Measurements from ENCODE around the gene ACTR3.
"Not testable (repeated sequence)": the region's sequence is repeated elsewhere in the genome, so short reads cannot be mapped to it uniquely, and the experiment has no call there.

The ACTR3 gene

GRCh38 chr2:113889471-113890252 lies at the start of gene ACTR3:
Gene ACTR3 (plus strand): TSS chr2:113890089. CDS start chr2:113890280, 191 bp downstream.
- DNase-seq = peak; percentile 97

- DNase-seq = no peak
Measured at GRCh38 chr2:113840518-113840917, 49.4 kb upstream of the ACTR3 start.

DNA sequence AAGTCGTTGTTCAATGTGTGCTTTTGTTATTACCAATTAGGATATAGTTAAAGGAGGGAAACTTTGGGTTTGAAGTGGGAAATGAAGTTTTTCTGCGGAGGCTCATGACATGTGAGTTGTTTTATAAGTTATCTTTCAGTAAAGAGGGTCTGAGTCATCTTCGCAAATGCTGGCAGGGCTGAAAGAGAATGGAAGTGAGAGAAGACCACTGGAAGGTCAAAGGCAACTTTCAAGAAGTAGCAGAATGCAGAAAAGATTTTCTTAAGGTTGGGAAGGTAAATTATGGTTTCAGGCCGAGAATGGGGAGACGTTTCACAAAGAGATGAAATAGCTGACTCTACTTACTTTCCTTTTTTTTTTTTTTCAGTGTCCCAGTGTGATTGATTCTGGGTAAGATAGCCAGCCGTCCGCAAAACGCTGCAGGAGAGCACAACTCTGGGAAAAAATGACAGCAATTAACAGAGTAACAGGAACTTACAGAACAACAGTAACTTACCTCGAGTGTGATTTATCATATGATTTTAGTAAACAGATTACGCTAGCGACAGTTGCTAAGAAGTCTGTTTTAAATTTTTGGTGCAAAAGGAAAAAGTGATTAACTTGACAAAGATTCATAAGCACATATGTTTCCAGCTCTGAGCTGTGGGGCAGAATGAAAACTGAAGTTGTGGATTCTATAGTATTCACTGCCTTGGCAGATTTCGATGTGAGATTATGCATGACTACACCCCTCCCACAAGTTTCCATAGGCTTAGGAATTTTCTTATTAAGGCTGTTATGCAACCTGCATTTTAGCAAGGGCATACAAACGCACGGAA lies 46.8 kb upstream of the ACTR3 start:
- no peak for DNase-seq

GRCh38 chr2:113843737-113844050 lies 46.2 kb upstream of the ACTR3 start:
- DNase-seq = not testable (repeated sequence)

- DNase-seq = no peak
Measured at GRCh38 chr2:113845261-113845660, 44.6 kb upstream of the ACTR3 start.

- not testable (repeated sequence) for DNase-seq
Measured at GRCh38 chr2:113845796-113846195, 44.1 kb upstream of the ACTR3 start.

DNA sequence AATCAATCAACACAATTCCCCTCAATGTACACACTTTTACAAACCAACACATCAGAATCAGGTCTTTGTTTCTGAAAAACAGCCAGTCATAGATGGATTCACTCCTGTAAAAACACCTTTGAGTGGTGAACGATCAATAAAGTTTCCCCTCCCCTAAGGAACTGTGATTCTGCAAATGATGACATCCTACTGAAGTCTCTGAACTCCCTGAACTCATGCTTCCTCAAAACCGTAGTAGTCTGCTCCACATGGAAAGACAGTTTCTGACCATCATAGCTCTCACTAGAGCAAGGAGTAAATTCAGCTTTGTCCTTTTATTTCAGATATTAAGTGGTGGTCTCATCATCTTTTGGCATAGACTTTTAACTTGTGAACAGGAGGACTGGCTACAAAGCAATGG lies 43.5 kb upstream of the ACTR3 start:
- DNase-seq = no peak

DNA sequence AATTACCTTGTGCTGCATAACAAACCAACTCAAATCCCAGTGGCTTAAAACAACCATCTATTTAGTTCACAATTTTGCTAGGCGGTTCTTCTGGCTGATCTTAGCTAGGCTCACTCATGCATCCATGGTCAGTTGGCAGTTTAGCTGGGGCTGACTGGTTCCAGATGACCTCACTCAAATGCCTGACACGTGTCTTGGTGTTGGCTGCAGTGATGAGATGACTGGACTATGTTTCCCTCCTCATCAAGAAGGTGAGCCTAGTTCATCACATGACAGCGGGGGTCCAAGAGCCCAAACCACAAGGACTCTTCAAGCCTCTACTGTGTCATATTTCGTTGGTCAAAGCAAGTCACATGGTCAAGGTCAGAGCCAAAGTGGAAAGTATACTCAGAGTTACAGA lies 42.7 kb upstream of the ACTR3 start:
- DNase-seq = no peak

DNA sequence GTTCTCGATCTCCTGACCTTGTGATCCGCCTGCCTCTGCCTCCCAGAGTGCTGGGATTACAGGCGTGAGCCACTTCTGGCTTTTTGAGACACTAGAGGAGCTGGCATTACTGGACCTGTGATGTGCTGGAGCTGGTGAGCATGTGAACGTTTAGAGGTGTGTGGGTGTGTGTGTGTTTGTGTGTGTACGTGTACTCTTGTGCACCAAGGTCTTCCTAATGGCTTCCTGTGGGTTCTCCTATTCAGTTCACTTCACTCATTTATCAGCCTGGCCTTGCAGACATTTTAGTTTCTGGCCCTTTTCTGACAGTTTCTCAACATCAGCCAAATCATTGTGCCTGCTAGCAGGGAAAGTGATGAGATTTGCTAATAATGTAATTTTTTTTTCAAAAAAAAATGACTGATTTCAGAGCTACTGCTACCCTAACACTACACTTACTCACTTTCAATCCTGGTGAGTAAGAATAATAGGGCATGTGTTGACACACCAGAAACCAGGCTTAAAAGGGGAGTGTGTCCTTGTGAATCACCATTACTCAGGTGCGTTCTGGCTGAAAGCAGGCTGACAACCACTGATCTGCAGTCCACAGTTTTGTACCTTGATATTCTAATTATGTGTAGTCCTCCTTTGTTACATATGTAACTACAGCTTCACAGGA lies 41.0 kb upstream of the ACTR3 start:
- no peak for DNase-seq

DNA sequence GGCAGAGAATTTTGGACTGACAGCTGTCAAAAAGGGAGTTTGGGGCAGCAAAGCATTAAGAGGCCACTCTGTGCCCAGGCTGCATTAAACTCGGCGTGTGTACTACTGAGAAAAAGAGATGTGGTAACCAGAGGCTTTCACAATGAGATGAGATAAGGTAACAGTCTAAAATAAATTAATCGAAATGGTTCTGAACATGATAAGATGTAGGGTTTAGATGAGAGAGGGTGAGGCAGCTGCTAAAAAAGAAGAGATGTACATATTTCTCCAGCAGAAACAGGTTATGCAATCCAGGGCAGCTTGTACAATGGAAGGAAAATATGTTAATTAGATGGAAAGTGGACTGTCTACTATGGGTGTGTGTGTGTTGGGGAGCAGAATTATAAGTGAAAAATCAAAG lies 39.2 kb upstream of the ACTR3 start:
- no peak for DNase-seq

DNA sequence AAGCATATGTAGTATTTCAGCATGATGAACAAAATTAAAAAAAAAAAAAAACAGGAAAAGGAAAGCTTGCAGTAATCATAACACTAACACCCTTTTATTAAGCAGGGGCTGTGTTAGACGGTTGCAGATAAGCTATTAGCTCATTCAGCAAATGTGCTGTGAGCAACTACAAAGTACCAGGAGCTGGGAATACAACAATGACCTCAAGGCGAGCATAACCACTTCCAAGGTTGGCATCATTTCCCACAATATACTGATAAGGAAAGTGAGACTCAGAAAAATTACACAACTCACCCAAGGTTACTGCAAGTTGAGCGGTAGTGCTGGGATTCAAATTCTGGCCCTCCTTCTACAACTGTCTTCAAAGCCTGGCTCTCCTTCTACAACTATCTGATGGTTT lies 38.2 kb upstream of the ACTR3 start:
- no peak for DNase-seq

GRCh38 chr2:113854208-113854607 lies 35.7 kb upstream of the ACTR3 start:
- no peak for DNase-seq

GRCh38 chr2:113854970-113855740 lies 34.7 kb upstream of the ACTR3 start:
- DNase-seq = no peak

GRCh38 chr2:113857464-113857863 lies 32.4 kb upstream of the ACTR3 start:
- DNase-seq = no peak

DNA sequence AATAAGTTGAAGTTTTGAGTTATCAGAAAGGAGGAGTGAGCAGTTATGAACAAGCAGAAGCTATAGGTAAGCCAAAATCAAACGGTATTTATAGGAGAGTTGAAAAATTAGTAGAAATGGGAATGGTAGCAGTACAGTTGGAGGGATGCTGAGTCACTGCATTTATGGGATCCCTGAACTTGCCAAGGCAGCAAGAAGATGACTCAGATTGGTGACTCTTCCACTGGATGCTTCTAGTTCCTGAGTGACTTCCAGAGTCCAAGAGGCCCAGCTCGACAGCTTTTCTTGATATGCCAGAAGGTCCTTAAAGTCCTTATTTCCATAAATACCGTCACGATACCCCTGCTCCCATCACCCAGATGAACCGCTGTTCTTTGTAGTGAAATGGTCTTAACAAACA lies 31.1 kb upstream of the ACTR3 start:
- no peak for DNase-seq

DNA sequence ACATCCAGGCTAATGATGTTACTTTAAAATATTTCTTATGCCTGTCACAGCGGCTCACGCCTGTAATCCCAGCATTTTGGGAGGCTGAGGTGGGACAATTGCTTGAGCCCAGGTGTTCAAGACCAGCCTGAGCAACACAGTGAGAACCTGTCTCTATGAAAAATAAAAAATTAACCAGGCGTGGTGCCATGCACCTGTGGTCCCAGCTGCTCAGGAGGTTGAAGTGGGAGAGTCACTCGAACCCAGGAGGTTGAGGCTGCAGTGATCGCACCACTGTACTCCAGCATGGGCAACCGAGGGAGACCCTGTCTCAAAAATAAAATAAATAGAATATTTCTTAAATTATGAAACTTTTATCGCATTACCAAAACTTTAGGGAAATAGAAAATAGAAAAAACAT lies 28.1 kb upstream of the ACTR3 start:
- no peak for DNase-seq

DNA sequence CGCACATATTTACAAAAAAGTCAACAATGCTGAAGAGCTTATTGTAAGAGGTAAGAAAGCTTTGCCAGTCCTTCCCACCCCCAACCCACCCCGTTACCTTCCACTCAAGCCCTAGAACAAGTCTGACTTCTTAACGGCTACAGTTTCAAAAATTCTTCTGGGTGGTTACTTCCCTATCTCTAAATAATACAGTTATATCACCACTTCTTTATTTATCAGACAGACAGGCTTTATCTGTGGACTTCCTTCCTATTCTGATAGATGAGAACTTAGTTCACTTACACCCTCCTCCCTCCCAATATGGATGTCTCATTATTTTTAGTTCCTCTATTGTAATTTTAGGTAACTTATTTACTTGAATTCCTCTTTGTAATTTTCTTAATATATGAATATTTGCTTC lies 26.7 kb upstream of the ACTR3 start:
- no peak for DNase-seq

DNA sequence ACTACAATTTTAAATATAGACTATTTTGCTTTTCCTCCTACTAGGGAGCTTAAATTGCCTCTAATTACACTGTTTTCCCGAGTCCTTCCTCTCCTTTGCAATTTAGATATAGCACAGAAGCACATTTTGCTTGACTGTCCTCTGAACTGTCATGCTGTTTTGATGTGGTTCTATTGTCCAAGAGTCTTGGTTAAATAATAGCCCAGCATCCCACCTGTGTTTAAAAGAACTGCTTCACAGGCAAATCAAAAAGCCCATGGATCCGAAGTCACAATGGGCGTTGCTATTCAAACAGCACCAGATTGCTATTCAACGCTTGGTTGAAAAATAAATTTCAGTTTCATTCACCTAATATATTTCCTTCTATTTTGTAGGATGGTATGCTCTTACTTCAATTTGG lies 22.3 kb upstream of the ACTR3 start:
- no peak for DNase-seq

DNA sequence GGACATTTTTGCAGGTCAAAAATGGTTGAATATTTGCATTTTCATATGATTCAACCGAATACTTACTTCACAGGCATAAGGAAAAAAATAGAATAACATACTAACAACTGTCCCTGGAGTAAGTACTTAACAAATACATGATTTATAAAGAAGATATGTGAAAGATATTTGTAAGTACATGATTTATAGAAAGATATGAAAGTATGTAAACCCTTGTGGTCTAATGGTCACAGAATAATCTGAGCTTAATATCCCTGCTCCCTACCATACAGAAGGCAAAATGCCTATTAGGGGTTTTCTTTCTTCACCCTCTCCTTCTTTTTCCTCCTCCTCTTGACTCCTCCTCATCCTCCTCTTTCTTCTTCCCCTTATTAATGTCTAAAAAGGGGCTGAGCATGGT lies 20.6 kb upstream of the ACTR3 start:
- no peak for DNase-seq

DNA sequence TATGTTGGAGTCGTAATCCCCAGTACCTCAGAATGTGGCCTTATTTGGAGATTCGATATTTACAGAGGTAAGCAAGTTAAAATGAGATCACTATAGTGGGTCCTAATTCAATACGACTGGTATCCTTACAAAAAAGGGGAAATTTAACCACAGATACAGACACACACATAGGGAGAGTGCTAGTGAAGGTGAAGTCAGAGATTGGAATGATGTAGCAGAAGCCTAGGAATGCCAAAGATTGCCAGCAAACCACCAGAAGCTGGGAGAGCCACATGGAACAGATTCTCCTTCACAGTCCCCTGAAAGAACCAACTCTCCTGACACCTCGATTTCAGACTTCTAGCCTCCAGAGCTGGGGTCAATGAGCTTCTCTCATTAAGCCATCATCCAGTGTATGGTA lies 17.7 kb upstream of the ACTR3 start:
- no peak for DNase-seq

DNA sequence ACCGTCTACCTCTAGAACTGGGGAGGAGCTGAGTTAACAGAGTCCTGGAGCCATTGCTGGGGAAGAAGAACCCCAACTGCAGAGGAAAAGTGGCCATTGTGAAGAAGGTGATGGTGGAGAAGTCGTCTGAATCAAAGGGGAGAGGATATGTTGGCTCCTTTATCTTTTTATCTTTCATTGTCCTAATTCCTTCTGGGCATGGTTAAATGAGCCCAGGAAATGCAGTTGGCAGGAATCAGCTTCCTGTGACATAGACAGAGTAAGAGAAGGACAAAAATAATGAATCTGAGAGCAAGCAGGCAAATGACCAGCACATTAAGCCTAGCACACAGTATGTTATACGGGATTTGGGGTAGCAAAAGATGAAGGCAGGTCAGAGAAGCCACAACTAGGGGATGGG lies 16.0 kb upstream of the ACTR3 start:
- no peak for DNase-seq

- no peak for DNase-seq
Measured at GRCh38 chr2:113875135-113875534, 14.8 kb upstream of the ACTR3 start.
